HG03045 (cell line): Measurements from ENCODE around the gene TMEM235.

Experiments used
- ATAC-seq: cut with Tn5 transposase; IDR thresholded peaks from one replicate; pipeline ENCODE4 v1.9.1; 2021; ENCODE audit warnings: mild to moderate bottlenecking, moderate library complexity; ENCODE audit not compliant: unreplicated experiment

Gene TMEM235

DNA sequence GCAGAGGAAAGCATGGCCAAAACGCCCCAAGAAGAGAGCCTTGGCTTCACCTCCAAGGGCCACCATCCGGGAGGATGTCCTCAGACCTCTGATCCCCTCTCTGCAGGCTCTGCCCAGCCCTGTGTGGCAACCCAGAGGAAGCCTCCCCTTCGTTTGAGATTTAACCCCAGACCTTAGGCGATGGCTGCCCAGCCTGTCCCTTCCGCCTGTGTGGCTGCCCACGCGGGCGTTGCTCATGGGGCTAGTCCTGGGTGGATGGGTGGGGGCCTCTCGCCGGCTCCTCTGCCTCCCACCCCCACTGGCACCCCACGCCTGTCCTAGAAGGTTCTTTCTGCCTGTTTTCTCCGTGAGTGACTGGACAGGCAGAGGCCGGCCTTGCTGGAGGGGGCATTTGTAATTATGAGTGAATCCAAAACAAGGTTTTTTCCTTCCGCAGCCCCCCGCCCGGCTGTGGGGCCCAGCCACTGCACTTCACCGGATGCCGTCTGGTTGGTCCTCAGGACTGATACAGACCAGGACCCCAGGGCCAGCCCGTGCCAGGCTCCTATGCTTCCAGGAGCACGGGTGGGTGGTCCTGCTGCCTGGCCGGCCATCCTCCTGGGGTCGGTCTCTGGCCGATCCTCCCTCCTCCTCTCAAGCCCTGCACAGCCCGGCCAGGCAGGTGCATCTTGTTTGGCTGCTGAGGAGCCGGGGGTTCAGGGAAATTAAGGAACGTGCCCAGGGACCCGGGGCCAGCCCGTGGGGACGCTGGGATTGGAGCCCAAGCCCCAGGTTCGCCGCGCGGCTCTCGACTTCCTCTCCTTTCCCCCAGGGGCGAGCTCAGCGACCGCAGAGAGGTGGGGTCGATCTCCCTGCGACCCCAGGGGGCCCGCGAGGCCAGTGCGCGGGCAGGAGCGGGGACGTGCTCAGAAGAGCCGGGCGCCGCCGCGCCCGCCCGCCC is at the start of gene TMEM235:
TMEM235 (plus strand) TSS at position 636 of the 940 bp plus-strand sequence. CDS start 393 bp downstream, outside the sequence.
- ATAC-seq, result no peak

DNA sequence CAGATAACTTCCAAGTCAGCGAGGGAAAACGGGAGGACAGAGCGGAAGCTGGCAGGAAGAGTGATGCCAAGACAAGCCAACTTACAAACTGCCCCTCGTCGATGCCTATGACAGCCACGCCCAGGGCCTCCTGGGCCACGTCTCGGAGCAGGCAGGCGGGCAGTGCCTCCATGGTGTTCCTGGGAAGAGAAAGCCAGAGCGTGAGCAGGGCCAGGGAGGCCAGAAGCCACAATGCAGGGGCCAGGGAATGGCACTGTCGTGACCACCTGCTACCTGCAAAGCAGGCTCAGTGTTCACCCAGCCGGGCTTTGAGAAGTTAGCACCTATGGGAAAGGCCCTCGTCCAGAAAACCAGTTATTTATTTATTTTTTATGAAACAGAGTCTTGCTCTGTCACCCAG is 48.9 kb upstream of the TMEM235 start:
- ATAC-seq, result no peak

DNA sequence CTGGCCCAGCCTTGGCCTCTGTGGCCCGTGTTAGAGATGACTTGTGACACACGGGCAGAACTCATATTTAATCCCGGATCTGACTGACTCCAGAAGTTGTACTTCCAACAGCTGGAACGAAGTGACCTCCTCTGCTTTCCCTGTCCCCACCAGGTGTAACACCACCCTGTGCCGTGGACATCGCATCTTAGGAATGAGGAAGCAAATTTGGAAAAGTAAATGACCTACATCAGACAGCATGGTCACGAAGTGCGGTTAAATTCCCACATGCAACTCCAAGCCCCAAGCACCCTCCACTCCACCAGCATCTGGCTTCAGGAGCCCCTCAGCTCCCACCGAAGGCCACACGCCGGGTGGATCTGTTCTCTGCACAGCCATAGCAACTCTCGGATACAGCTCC is 47.5 kb upstream of the TMEM235 start:
- ATAC-seq, result no peak

DNA sequence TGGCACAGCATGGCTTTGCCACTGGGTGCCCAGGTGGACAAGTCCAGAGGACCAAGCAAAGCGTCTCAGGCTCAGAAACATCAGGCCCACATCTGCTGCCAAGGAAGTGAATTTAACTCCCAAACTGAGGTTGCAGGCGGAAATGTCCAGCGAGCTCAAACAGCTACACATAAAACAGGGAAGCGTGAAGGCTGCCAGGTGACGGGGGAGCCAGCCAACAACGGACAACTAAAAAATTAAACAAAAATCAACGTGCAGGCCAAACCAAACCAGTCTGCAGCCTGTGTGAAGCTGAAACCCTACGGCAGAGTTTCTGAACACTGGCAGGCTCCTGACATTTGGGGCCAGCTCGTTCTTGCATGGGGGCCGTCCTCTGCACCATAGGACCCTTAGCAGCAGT is 47.1 kb upstream of the TMEM235 start:
- ATAC-seq, result no peak

DNA sequence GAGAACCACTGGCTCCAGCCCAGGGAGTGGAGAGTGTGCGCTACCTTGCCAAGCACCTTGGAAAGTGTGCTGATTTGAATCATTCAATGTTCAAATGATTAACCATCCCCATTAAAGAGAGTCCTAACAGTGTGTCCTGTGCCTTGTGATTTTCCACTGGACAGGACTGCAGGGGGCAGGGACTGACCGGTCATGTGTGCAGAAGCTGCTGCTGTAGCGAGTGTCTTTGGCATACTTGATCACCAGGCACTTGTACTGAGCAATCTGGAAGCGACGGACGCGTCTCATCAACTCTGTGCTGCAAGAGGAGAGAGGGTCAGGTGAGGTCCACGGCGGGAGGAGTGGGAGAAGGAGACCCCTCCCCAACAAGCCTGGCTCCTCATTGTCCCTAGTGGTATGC is 46.6 kb upstream of the TMEM235 start:
- ATAC-seq, result no peak

DNA sequence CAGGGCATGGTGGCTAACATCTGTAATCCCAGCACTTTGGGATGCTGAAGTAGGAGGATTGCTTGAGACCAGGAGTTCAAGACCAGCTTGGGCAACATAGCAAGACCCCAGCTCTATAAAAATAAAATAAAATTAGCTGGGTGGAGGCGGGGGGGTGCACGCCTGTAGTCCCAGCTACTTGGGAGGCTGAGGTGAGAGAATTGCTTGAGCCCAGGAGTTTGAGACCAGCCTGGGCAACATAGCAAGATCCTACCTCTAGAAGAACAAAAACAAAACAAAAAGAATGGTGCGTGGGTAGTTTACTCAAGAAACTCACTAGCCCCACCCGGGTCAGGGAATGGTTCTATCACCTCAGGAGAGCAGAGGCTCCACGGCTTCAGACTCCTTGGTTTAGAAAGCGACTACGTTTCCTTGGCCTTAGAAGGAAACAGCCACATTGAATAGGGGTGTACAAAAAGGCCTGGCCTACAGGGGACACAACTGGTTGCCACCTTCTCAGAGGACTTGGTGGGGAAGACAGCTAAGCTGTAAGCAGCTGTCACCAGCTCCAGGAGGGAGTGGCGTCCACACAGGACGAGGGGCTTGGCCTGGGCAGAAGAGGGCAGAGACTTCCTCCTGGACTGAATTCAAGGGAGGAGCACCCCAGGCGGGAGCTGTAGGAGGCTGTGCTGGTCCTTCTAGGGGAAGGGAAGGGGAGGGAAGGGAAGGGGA is 45.3 kb upstream of the TMEM235 start:
- ATAC-seq, result no peak

DNA sequence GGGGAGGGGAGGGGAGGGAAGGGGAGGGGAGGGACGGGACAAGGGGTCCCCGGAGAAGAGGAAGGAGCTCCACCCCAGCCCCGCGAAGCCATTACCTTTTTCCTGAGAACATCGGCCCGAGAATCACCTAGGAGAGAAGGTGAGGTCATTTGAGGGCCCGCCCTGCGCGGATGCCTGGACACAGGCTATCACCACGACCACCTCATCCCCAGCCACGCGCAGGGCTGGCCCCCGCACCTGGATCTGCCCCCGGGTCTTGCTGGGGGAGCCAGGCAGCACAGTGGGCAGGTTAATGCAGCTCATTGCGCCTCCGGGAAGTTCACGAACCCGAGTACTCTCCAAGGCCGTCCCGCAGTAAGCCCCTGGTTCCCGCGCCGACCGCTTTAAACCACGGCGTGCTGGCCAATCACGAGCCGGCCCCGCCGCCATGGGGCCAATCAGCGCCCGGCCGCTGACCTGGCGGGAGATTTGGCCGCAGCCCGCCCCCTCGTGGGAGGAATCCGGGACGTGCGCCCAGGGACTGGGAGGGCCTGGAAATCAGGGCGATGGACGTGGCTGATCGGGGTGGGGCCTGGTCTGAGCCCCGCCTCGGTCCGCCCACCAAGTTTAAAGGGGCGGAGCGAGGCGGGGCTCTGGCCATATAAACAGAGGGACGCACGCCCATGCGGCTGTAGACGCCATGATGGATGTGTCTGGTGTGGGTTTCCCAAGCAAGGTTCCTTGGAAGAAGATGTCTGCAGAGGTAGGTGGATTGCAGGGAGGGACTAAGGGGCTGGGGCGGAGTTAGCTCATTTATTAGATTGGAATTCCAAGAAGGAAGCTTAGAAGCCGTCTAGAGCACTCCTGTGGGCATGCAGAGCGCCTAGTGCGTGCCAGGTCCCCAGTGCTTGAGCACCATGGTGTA is 44.5 kb upstream of the TMEM235 start, which contains the start of the genes AFMID and TK1:
AFMID (plus strand) TSS at position 671 of the 904 bp plus-strand sequence; CDS start at position 680, 9 bp downstream.
TK1 (minus strand) TSS at position 361 of the 904 bp plus-strand sequence; CDS start at position 303, 58 bp downstream.
- ATAC-seq, result peak; percentile 87

DNA sequence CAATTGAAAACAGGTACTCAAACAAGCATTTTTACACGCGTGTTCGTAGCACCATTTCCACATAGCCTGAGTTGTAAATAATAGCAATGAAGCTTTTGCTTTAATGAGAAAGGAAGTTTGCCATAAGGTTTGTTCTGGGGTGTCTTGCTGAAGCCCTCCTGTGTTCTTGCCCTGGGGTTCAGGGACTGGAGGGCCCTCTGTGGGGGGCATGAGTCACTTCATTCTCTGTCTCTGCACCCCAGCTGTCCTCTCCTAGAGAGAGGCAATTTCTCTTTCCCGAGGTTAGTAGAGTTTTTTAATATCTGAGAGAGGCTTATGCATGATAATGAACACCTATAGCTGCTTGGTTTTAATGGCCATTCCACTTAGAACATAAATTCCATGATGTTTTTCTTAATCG is 34.7 kb upstream of the TMEM235 start:
- no peak for ATAC-seq

DNA sequence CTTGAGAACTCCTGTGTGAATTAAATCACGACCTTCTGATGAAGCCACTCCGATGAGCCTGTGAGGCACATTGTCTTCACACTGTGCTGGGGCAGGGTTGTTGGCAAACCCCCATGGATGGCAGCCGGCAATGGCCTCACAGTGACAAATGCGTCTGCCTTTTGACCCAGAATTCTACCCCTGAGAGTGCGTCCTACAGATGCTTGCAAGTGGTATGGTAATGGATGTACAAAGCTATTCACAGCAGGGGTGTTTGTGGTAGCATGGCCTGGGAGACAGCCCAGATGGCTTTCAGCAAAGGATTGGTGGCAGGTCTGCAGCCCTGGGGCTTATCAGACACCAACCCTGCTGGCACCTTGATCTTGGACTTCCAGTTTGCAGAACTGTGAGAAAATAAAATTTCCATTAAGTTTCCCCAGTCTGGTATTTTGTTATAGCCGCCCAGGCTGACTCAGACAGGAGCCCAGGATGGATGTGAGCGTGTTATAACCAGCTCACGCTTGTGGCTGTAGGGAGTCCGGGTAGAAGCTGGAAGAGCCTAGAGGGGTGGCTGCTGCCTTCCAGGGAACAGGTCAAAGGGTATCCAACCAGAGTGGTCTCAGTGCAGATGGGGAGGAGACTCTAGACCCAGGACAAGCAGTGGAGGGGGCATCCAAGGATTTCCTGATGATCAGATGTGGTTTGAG is 34.1 kb upstream of the TMEM235 start:
- ATAC-seq, result no peak

DNA sequence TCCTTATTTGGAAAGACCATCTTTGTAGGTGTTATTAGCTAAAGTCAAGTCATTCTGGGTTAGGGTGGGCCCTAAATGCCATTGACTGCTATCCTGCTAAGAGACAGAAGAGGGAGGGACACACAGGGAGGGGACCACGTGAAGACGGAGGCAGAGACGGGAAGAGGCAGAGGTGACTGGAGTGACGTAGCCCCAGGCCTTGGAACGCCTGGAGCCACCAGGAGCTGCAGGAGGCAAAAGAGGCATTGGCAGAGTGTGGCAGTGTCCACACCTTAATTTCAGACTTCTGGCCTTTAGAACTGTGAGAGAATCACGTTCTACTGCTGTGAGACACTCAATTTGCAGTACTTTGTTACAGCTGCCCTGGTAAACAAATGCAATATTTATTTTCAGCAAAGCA is 31.0 kb upstream of the TMEM235 start:
- no peak for ATAC-seq

DNA sequence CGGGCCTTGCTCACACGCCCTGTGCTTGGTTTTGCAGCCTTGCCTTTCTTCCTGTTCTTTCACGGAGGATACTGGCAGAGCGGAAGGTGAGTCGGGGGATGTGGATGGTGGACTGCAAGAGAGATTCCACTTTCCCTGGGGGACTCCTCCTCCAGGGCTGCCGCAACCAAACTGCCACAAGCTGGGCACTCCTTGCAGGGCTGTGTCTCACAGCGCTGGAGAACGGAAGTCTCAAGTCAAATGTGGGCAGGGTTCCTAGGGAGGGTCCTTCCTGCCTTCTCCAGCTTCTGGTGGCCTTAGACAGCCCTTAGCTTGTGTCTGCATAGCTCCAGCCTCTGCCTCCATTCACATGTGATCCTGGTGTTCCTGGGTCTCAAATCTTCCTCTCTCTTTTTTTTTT is 28.8 kb upstream of the TMEM235 start:
- no peak for ATAC-seq

DNA sequence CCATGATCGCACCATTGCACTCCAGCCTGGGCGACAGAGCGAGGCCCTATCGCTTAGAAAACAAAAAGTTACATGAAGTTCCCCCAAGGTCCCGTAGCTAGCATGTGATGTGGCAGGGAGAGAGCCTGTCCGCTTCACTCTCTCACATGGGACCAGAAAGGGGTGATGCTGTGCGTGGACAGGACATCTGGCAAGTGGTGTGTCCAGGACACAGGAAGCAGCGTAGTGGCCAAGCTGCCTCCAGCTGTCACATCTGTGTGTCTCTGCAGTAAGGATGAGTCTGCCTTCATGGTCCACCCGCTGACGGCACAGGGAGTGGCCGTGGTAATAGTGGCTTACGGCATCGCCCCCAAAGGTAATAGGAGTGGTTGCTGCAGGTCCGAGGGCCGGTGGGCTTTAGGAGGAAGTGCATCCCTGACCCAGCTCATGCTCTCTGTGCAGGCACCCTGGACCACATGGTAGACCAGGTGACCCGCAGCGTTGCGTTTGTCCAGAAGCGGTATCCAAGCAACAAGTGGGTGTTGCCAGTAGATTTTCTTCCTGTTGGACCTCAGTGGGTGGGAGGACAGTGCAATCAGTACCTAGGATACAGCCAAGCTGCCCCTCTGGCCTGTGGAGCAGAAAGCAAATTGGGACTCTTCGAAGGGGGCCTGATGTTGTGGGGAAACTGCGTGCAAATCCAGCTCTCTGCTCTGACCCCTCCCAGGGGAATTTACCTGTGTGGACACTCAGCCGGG is 26.9 kb upstream of the TMEM235 start:
- ATAC-seq, result no peak

DNA sequence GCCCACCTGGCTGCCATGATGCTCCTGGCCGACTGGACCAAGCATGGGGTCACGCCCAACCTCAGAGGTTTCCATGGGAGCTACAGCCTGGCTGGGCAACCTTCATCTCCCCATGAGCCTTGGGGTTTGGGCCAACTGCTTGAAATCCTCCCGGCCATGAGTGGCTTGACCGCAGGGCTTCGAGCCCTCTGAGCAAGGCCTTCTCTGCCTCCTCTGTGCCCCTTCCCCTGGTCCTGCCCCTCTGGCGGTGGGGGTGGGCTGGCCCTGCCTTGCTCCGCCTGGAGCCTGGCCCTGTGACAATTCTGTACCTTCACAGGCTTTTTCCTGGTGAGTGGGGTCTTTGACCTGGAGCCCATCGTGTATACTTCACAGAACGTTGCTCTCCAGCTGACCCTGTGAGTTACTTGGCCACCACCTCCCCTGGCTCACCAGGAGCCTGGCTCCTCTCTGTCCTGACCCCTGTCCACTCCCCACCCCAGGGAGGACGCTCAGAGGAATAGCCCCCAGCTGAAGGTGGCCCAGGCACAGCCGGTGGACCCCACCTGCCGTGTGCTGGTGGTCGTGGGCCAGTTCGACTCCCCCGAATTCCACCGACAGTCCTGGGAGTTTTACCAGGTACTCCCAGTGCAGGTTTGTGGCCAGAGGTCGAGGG is 26.2 kb upstream of the TMEM235 start:
- ATAC-seq, result no peak

DNA sequence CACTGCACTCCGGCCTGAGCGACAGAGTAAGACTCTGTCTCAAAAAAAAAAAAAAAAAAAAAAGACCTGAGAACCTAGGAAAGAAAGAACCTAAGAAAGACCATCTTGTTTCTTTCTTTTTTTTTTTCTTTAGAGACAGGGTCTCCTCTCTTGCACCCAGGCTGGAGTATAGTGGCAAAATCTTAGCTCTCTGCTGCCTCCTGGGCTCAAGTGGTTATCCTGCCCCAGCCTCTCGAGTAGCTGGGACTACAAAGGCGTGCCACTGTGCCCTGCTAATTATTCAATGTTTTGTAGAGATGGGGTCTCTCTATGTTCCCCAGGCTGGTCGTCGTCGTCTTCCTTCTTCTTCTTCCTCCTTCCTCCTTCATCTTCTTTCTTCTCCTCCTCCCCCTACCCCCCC is 25.1 kb upstream of the TMEM235 start:
- ATAC-seq, result no peak

DNA sequence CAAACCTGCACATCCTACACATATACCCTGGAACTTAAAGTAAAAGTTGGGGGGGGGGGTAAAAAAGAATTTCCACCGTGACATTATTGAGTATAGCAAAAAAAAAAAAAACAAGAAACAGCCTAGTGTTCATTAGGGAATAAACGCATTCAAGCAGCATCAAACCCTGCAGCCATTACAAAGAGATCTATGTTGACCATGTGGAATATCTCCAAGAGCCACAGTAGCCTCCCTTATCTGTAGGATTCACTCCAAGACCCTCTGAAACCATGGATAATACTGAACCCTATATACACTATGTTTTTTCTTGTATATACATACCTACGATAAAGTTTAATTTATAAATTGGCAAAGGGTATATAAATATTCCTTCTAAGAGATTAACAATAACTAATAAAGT is 22.9 kb upstream of the TMEM235 start:
- ATAC-seq, result no peak

DNA sequence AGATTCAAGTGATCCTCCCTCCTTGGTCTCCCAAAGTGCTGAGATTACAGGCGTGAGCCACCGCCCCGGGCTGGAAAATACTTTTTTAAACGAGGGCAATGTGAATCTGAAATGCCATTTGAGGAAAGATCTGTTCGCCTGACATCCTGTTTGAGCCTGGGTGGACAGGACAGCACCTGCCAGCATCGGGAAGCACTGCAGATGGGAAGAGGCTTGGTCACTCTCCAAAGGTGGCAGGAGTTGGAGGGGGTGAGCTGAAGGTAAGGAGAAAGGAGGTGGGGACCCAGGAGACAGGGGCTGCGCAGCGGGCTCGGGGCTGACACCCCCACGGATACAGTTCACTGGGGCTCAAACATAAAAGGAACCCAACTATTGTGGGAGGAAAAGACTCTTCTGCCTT is 21.3 kb upstream of the TMEM235 start:
- no peak for ATAC-seq

DNA sequence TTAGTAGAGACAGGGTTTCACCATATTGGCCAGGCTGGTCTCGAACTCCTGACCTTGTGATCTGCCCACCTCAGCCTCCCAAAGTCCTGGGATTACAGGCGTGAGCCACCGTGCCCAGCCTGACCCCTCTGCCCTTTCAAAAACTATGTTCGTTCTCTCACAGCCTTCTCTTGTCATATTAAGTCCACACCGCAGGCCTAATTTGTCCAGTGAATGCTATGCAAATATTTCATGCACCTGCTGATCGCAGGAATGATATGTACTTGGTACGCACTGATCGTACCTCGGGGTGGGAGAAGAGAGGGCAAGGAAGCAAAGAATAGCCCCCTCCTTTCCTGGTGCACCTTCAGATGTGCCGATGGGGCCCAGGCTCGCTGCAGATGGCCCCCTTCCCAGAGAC is 20.4 kb upstream of the TMEM235 start:
- ATAC-seq, result no peak

DNA sequence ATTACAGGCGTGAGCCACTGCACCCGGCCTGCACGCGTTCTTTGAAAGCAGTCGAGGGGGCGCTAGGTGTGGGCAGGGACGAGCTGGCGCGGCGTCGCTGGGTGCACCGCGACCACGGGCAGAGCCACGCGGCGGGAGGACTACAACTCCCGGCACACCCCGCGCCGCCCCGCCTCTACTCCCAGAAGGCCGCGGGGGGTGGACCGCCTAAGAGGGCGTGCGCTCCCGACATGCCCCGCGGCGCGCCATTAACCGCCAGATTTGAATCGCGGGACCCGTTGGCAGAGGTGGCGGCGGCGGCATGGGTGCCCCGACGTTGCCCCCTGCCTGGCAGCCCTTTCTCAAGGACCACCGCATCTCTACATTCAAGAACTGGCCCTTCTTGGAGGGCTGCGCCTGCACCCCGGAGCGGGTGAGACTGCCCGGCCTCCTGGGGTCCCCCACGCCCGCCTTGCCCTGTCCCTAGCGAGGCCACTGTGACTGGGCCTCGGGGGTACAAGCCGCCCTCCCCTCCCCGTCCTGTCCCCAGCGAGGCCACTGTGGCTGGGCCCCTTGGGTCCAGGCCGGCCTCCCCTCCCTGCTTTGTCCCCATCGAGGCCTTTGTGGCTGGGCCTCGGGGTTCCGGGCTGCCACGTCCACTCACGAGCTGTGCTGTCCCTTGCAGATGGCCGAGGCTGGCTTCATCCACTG is 17.3 kb upstream of the TMEM235 start, which contains the start of gene BIRC5:
BIRC5 (plus strand) TSS at position 238 of the 690 bp plus-strand sequence; CDS start at position 302, 64 bp downstream.
- peak; percentile 86 for ATAC-seq
